ENCODE results near the gene AVPI1.
"Not testable (repeated sequence)": the region's sequence is repeated elsewhere in the genome, so short reads cannot be mapped to it uniquely, and the experiment has no call there.

The AVPI1 gene

DNA sequence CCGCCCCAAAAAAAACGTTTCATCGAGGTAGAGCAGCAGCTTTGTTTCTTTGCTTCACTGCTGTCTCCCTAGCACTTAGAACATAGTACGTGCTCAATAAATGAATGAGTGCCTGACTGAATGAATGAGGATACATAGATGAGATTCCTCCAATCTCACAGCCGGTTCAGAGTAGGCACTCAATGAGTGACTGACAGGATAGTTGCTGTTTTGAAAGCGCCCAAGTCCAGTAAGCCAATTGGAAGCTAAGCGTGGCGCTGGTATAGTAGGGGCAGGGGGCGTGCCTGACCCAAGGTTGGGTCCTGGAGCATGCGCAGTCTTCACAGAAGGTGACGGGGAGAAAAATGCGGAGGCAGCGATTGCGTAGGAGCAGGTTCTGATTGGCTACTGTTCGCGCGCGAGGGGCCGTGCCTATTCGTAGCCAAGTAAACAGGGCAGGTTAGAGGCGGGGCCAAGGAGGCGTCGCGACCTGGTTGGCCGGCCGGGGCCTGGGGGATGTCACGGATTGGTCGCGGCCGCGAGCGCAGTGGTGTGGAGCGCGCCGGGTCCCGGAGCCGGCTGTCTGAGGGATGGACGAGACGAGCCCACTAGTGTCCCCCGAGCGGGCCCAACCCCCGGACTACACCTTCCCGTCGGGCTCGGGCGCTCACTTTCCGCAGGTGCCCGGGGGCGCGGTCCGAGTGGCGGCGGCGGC lies 46.7 kb downstream of the AVPI1 start, which contains the start of gene PI4K2A:
PI4K2A (plus strand) TSS at position 498 of the 694 bp plus-strand sequence; CDS start at position 570, 72 bp downstream.
- peak; percentile 99 for DNase-seq (ENCODE audit: low read depth)

- not testable (repeated sequence) for DNase-seq (ENCODE audit: low read depth)
Observed at GRCh38 chr10:97639090-97639489, 48.0 kb downstream of the AVPI1 start.

GRCh38 chr10:97635577-97635976 lies 51.5 kb downstream of the AVPI1 start:
- no peak for DNase-seq (ENCODE audit: low read depth)

DNA sequence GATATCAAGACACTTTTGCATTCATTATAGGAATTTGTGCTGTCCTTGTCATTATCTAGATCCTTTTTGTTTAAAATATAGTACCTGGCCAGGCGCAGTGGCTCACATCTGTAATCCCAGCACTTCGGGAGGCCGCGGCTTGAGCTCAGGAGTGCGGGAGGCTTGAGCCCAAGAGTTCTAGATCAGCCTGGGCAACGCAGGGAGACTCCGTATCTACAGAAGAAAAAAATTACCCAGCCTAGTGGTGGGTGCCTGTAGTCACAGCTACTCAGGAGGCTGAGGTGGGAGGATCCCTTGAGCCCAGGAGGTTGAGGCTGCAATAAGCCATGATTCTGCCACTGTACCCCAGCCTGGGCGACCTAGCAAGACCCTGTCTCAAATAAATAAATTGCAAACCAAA lies 53.1 kb downstream of the AVPI1 start:
- no peak for DNase-seq (ENCODE audit: low read depth)

- peak; percentile 82 for DNase-seq (ENCODE audit: low read depth)
Observed at GRCh38 chr10:97632949-97633884, 53.8 kb downstream of the AVPI1 start, which contains the start of gene MORN4. Gene MORN4, minus strand, starts transcription at chr10:97633500. Its CDS starts 13,847 bp downstream, at chr10:97619653.

- DNase-seq (ENCODE audit: low read depth) = no peak
Observed at GRCh38 chr10:97631098-97631497, 55.9 kb downstream of the AVPI1 start.

DNA sequence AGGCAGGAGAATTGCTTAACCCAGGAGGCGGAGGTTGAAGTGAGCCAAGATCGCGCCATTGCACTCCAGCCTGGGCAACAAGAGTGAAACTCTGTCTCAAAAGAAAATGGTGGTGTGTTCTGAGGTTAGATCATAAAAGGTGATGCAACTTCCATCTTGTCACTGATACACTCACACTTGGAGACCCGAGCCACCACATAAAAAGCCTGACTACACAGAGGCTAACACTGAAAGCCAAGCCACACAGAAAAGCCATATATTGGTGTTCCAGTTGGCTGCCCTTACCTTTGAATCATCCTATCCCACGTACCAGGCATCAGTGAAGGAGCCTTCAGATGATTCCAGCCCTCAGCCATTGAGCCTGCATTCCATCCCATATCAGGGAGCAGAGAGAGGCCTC lies 57.8 kb downstream of the AVPI1 start:
- DNase-seq (ENCODE audit: low read depth) = no peak

GRCh38 chr10:97628228-97628627 lies 58.8 kb downstream of the AVPI1 start:
- DNase-seq (ENCODE audit: low read depth) = no peak

GRCh38 chr10:97627731-97628130 lies 59.3 kb downstream of the AVPI1 start:
- DNase-seq (ENCODE audit: low read depth) = no peak

All from fibroblast of the conjunctiva (primary cell).